Tibial nerve (tissue), 4 donors: ENCODE data around the gene LIMD2.

Experiments
- CTCF ChIP-seq, 5 experiments: fragments of 200-600 bp in 3 of 5; fragments of 450-650 bp in 2 of 5; sonication (generic) in 3 of 5; IDR thresholded peaks; one replicate each; pipeline ENCODE4 v1.5.1; 2016 to 2019; ENCODE audit warnings: antibody characterized with exemption in 5 of 5, mild to moderate bottlenecking in 3 of 5, moderate library complexity in 2 of 5
- EP300 ChIP-seq, 2 donors: sonication (generic); formaldehyde crosslinking; IDR thresholded peaks; one replicate each; pipeline ENCODE4 v1.6.1; 2017; ENCODE audit warnings: antibody characterized with exemption in 2 of 2, mild to moderate bottlenecking in 1 of 2
- POLR2A ChIP-seq, 2 donors: fragments of 450-650 bp; IDR thresholded peaks; one replicate each; pipeline ENCODE4 v1.6.1; 2017; ENCODE audit warnings: antibody characterized with exemption in 2 of 2, mild to moderate bottlenecking in 2 of 2, moderate library complexity in 2 of 2

DNA sequence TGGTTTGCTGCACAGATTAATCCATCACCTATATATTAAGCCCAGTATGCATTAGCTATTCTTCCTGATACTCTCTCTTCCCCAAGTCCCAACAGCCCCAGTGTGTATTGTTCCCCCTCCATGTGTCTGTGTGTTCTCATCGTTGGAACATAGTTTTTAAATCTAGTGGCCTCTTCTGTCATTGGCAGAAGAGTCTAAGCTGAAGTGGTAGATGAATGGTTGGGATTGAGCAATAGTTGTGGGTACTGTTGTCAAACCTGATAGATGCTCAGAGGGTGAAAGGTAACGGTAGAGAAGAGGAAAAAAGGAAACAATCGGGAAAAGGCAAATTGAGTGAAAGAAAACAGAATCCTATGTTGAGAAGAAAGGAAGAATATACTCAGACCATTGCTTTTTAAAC, 47.8 kb downstream of the LIMD2 start:
- no peak for TF ChIP-seq CTCF (IDR thresholded peaks at IDR 0.05)
- TF ChIP-seq POLR2A (IDR thresholded peaks at IDR 0.05) = no peak
- TF ChIP-seq EP300 (IDR thresholded peaks at IDR 0.05) = no peak
